GM23338 (cell line): Measurements from ENCODE around the gene TP53I13. TPM values are rescaled to one million over a fixed set of nuclear protein-coding genes. Genes with fewer than 3 reads are reported as not detected.

Experiments
- ATAC-seq: fragments of 200-7000 bp; cut with Tn5 transposase; 3 replicates; pipeline ENCODE4 v1.9.1; 2020
- DNase-seq: peaks from one replicate; pipeline ENCODE4 v3.0.0-alpha.2; 2015; ENCODE audit warnings: low spot score
- H2AFZ ChIP-seq: fragments of 200-600 bp; sonication (generic); 2 replicates; pipeline ENCODE4 v1.8.0; 2016; ENCODE audit warnings: antibody characterized with exemption, mild to moderate bottlenecking, moderate library complexity
- H3F3A ChIP-seq: fragments of 200-600 bp; sonication (generic); replicated peaks from 2 replicates; pipeline ENCODE4 v1.8.0; 2017; ENCODE audit warnings: antibody characterized with exemption, mixed run types, low read depth
- H3K27ac ChIP-seq: fragments of 200-600 bp; sonication (generic); 2 replicates; pipeline ENCODE4 v1.6.1; 2016; ENCODE audit warnings: low read depth
- H3K27me3 ChIP-seq: fragments of 200-600 bp; sonication (generic); 2 replicates; pipeline ENCODE4 v1.8.0; 2016; ENCODE audit warnings: mild to moderate bottlenecking, mixed run types, moderate library complexity; ENCODE audit not compliant: insufficient read depth
- H3K36me3 ChIP-seq: fragments of 200-600 bp; sonication (generic); 2 replicates; pipeline ENCODE4 v1.8.0; 2016; ENCODE audit warnings: mild to moderate bottlenecking; ENCODE audit not compliant: insufficient read depth
- H3K4me1 ChIP-seq: fragments of 200-600 bp; sonication (generic); 2 replicates; pipeline ENCODE4 v1.8.0; 2016; ENCODE audit warnings: mild to moderate bottlenecking, moderate library complexity; ENCODE audit not compliant: insufficient read depth
- H3K4me2 ChIP-seq: fragments of 200-600 bp; sonication (generic); 2 replicates; pipeline ENCODE4 v1.7.1; 2017; ENCODE audit warnings: mixed run types
- H3K4me3 ChIP-seq: fragments of 200-600 bp; sonication (generic); 2 replicates; pipeline ENCODE4 v1.6.1; 2016; ENCODE audit warnings: mixed run types
- H3K79me2 ChIP-seq: fragments of 200-600 bp; sonication (generic); replicated peaks from 2 replicates; pipeline ENCODE4 v1.8.0; 2017; ENCODE audit warnings: mild to moderate bottlenecking; ENCODE audit not compliant: insufficient read depth
- H3K9me2 ChIP-seq: fragments of 200-600 bp; sonication (generic); 2 replicates; pipeline ENCODE4 v1.8.0; 2017; ENCODE audit not compliant: insufficient read depth
- H4K20me1 ChIP-seq: fragments of 200-600 bp; sonication (generic); replicated peaks from 2 replicates; pipeline ENCODE4 v1.8.0; 2017; ENCODE audit warnings: mild to moderate bottlenecking; ENCODE audit not compliant: insufficient read depth
- H3K27ac Mint-ChIP-seq: 2 replicates; pipeline ENCODE4 v1.8.0; 2020; ENCODE audit warnings: inconsistent platforms, mild to moderate bottlenecking, moderate library complexity, mixed read lengths
- H3K27me3 Mint-ChIP-seq: 3 replicates; pipeline ENCODE4 v1.8.0; 2022; ENCODE audit warnings: low read depth, mild to moderate bottlenecking, moderate library complexity, mixed read lengths, inconsistent platforms; ENCODE audit not compliant: insufficient read depth, poor library complexity
- H3K36me3 Mint-ChIP-seq: 3 replicates; pipeline ENCODE4 v1.8.0; 2021; ENCODE audit warnings: low read depth, mild to moderate bottlenecking, inconsistent platforms, moderate library complexity, mixed read lengths
- H3K4me1 Mint-ChIP-seq: 3 replicates; pipeline ENCODE4 v1.8.0; 2020; ENCODE audit warnings: mild to moderate bottlenecking, inconsistent platforms, mixed read lengths
- H3K4me3 Mint-ChIP-seq: 3 replicates; pipeline ENCODE4 v1.8.0; 2021; ENCODE audit warnings: moderate library complexity, mild to moderate bottlenecking, inconsistent platforms, mixed read lengths
- H3K9me3 Mint-ChIP-seq: 3 replicates; pipeline ENCODE4 v1.8.0; 2020; ENCODE audit warnings: moderate library complexity, mild to moderate bottlenecking, inconsistent platforms, mixed read lengths
- CTCF ChIP-seq, 2 experiments: fragments of 200-600 bp in 1 of 2; sonication (generic) in 1 of 2; conservative IDR thresholded peaks; 2 replicates each; pipeline versions ENCODE4 v1.5.1 to v1.6.1; 2016 to 2017; ENCODE audit warnings: antibody characterized with exemption in 2 of 2, low read depth in 2 of 2, mild to moderate bottlenecking in 2 of 2, moderate library complexity in 1 of 2
- ETS1 ChIP-seq: IDR thresholded peaks from 2 replicates; pipeline ENCODE4 v1.6.1; 2016; ENCODE audit warnings: antibody characterized with exemption
- EZH2 ChIP-seq: fragments of 200-600 bp; sonication (generic); IDR thresholded peaks from one replicate; pipeline ENCODE4 v1.8.0; 2017; ENCODE audit warnings: antibody characterized with exemption, mild to moderate bottlenecking, low read depth; ENCODE audit not compliant: unreplicated experiment
- POLR2AphosphoS5 ChIP-seq: IDR thresholded peaks from 2 replicates; pipeline ENCODE4 v1.6.1; 2016; ENCODE audit warnings: antibody characterized with exemption, low read depth
- REST ChIP-seq: IDR thresholded peaks from one replicate; pipeline ENCODE4 v1.6.1; 2018; ENCODE audit warnings: antibody characterized with exemption; ENCODE audit not compliant: unreplicated experiment
- STAT1 ChIP-seq: IDR thresholded peaks from one replicate; pipeline ENCODE4 v1.6.1; 2016; ENCODE audit warnings: antibody characterized with exemption; ENCODE audit not compliant: unreplicated experiment
- polyA plus RNA-seq: library from polyadenylated mRNA; unstranded; fragments of >200 nt; fragmentation: Nextera tagmentation; extraction: Ambion mirVana; gene quantifications from 2 replicates; pipeline ENCODE4 v1.2.1, GENCODE V29; 2016
- total RNA-seq: library from RNA; depleted of rRNA; stranded (reverse); fragments of >200 nt; shearing (Covaris generic); gene quantifications from 2 replicates; pipeline ENCODE4 v1.2.3, GENCODE V29; 2014

The TP53I13 gene
- total and polyA plus RNA-seq, 2 experiments from 2014 or later, result 21.0 to 38.9 TPM

GRCh38 chr17:29593591-29594518, 25.4 kb downstream of the TP53I13 start:
- H2AFZ ChIP-seq, result peak overlapping the region; percentile 47; the same call in 1 of the 2 replicates
- peak; percentile 26 for ATAC-seq
- Mint-ChIP-seq H3K27ac (no peak overlapping the region), H3K4me1 (peaks cover 47% of the 10 kb centered on the region), H3K4me3 (peak overlapping the region; percentile 77), H3K36me3 (no peaks in the 10 kb centered on the region), H3K27me3 (peaks cover 30% of the 10 kb centered on the region), H3K9me3 (no peaks in the 10 kb centered on the region)
- TF ChIP-seq CTCF (conservative IDR thresholded peaks at IDR 0.05; ENCODE audit: low read depth in 2 of 2) (peak; percentile 25 to 74; a peak in 3 of 4 replicates), REST (peak; percentile 85), POLR2AphosphoS5 (no peak)
- peaks cover 20% of the 10 kb centered on the region for H3F3A ChIP-seq
- H3K4me1 ChIP-seq, result peaks cover 50% of the 10 kb centered on the region
- peaks cover 10% of the 10 kb centered on the region for H3K79me2 ChIP-seq
- H3K9me2 ChIP-seq, result no peaks in the 10 kb centered on the region
- peak overlapping the region; percentile 90 for H3K4me2 ChIP-seq
- peaks cover 12% of the 10 kb centered on the region for H3K27me3 ChIP-seq
- peak overlapping the region; percentile 86 for H3K4me3 ChIP-seq
- H3K36me3 ChIP-seq, result no peaks in the 10 kb centered on the region
- H4K20me1 ChIP-seq, result peaks cover 7% of the 10 kb centered on the region; the same call in 1 of the 2 replicates
- H3K27ac ChIP-seq, result no peak overlapping the region
- DNase-seq, result peak; percentile 94

GRCh38 chr17:29594519-29595090, 26.1 kb downstream of the TP53I13 start:
- Histone ChIP-seq H3F3A (peaks cover 20% of the 10 kb centered on the region), H3K9me2 (no peaks in the 10 kb centered on the region), H3K27me3 (peaks cover 12% of the 10 kb centered on the region), H4K20me1 (peaks cover 8% of the 10 kb centered on the region; the same call in 1 of the 2 replicates), H3K4me3 (peak overlapping the region; percentile 86), H3K4me2 (peak overlapping the region; percentile 90), H3K27ac (no peak overlapping the region), H3K79me2 (peaks cover 15% of the 10 kb centered on the region), H2AFZ (no peak overlapping the region), H3K4me1 (peaks cover 55% of the 10 kb centered on the region), H3K36me3 (no peaks in the 10 kb centered on the region)
- ATAC-seq, result no peak
- Mint-ChIP-seq H3K36me3 (no peaks in the 10 kb centered on the region), H3K4me3 (peak overlapping the region; percentile 77), H3K27me3 (peaks cover 31% of the 10 kb centered on the region), H3K4me1 (peaks cover 54% of the 10 kb centered on the region), H3K27ac (no peak overlapping the region), H3K9me3 (no peaks in the 10 kb centered on the region)
- DNase-seq, result no peak
- no peak for TF ChIP-seq STAT1
- no peak for TF ChIP-seq ETS1
- no peak for TF ChIP-seq EZH2
- TF ChIP-seq CTCF (conservative IDR thresholded peaks at IDR 0.05; ENCODE audit: low read depth in 2 of 2), result 0 out of 4 replicates have a peak, but pooled peaks of 1 of the 2 experiments have one; percentile 1
- no peak for TF ChIP-seq POLR2AphosphoS5
